Measurements from ENCODE around the gene TSC22D1.

- TF ChIP-seq CTCF (IDR thresholded peaks at IDR 0.05; ENCODE audit: poor library complexity) (no peak), EZH2phosphoT487 (IDR thresholded peaks at IDR 0.05; ENCODE audit: low read depth, severe bottlenecking, unreplicated experiment) (no peak), EZH2 (IDR thresholded peaks at IDR 0.05; ENCODE audit: borderline replicate concordance) (no peak)
These were observed 127.8 kb downstream of the TSC22D1 start for GRCh38 chr13:44448373-44448772.

All from hepatocyte (in vitro differentiated cells).